WI38 (cell line): ENCODE results near the gene LRRC8B.

ENCODE experiments used
- H3K4me3 ChIP-seq: 2 replicates; pipeline ENCODE4 v1.5.1; 2011; ENCODE audit warnings: low read depth, mild to moderate bottlenecking, control low read depth, low read length
- TF ChIP-seq, protein P1 (sequence below): IDR thresholded peaks from 2 replicates; pipeline ENCODE4 v1.5.1; 2012; ENCODE audit warnings: low read depth, mild to moderate bottlenecking, control low read depth, low read length

Gene LRRC8B

DNA sequence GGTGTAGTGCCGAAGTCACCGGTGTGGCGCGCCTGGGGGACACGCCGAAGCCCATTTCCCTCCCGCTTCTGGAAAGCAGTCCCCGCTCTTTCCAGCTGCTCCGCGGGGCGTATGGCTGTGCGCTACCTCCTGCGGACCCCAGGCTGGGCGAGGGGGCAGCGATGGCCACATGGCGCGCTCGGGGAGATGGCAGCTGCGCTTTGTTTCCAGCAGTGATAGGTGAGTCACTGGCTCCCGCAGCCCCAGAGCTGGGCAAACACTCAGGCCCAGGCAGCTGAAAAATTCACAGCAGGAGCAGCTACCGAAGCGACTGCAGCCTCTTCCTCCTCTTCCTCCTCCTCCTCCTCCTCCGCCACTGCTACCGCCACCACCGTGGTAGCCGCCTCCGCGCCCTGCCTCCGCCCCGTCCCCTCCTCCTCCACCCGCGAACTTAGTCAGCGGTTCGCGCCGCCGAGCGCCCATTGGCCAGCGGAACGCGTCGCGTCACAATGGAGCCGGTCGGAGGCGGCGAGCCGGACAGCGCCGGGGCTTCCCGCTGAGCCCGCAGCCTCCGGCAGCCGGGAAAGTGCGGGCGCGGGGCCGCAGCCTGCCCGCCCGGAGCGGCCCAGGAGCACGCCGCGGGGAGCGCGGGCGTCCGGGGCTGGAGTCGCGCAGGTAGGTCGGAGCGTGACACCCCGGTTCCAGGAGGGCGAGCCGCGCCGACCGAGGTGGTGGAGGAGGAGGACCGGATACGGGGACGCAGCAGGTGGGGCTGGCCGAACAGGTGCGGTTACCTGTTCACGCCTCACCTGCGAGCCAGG lies at the start of gene LRRC8B:
TSS of gene LRRC8B (plus strand) at position 461 of the 800 bp plus-strand sequence. CDS start 57,822 bp downstream, outside the sequence.
- peak within 1 kb of the TSS; percentile 64 for H3K4me3 ChIP-seq
- TF ChIP-seq, protein P1, sequence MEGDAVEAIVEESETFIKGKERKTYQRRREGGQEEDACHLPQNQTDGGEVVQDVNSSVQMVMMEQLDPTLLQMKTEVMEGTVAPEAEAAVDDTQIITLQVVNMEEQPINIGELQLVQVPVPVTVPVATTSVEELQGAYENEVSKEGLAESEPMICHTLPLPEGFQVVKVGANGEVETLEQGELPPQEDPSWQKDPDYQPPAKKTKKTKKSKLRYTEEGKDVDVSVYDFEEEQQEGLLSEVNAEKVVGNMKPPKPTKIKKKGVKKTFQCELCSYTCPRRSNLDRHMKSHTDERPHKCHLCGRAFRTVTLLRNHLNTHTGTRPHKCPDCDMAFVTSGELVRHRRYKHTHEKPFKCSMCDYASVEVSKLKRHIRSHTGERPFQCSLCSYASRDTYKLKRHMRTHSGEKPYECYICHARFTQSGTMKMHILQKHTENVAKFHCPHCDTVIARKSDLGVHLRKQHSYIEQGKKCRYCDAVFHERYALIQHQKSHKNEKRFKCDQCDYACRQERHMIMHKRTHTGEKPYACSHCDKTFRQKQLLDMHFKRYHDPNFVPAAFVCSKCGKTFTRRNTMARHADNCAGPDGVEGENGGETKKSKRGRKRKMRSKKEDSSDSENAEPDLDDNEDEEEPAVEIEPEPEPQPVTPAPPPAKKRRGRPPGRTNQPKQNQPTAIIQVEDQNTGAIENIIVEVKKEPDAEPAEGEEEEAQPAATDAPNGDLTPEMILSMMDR: no peak

DNA sequence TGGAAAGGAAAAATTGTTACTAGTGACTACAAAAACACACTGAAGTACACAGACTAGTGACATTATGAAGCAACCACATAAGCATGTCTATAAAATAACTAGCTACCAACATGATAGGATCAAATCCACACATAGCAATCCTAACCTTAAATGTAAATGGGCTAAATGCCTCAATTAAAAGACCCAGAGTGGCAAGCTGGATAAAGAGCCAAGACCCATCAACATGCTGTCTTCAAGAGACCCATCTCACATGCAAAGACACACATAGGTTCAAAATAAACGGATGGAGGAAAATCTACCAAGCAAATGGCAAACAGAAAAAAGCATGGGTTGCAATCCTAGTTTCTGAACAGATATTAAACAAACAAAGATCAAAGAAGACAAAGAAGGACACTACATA lies 49.4 kb upstream of the LRRC8B start:
- no peak overlapping the region for H3K4me3 ChIP-seq
- TF ChIP-seq, protein P1: no peak

DNA sequence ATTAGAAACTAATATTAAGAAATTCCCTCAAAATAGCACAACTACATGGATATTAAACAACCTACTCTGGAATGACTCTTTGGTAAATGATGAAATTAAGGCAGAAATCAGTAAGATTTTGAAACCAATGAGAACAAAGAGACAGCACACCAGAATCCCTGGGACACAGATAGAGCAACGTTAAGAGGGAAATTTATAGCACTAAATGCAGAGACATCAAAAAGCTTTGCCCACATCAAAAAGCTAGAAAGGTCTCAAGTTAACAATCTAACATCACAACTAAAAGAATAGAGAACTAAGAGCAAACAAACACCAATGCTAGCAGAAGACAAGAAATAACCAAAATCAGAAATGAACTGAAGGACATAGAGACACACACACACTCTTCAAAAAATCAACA lies 48.6 kb upstream of the LRRC8B start:
- TF ChIP-seq, protein P1: no peak
- H3K4me3 ChIP-seq: no peak overlapping the region

DNA sequence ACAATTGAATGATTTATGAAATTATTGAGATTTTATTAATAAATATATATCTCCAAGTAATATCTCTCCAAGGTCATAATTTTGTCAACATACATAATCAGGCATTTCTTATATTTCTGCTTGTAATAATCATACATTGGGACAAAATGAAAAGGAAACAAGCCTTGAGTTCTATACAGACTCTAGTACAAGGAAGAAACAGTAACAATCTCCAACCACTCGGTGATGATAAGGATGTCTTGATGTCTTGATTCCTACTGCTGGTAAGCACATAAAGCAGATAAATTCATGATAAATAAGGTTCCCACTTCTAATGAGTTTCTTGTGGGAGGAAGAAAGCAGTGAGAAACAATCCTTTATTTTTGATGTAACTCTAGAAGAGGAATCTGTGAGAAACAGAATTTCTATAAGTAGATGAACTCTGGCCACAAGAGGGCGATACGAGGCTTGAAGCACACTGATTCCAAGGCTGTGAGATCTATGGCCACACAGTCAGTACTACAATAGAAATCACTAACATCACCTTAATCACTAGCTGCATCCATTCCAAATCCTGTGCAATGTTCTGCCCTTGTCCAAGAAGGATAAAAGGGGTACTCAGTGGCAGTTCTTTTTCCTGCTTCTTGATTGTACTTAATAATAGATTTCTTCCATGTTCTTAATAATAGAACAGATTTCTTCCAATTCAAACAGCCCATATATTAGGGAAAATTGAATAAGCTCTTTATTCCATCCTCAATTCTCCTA lies 41.4 kb upstream of the LRRC8B start:
- TF ChIP-seq, protein P1: peak; percentile 50

DNA sequence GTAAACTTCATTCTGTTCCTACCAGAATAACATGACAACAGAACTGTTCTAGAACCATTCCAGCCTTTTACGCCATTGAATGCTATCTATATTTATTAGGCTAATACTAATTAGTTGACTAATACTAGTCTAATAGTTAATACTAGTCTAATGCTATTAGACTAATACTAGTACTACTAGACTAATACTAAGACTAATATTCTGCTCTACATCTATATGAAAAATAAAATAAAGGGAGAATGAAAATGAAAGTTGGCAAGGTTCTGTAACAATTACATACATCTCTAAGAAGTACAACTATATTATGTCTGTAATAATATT lies 40.9 kb upstream of the LRRC8B start:
- TF ChIP-seq, protein P1: no peak
- H3K4me3 ChIP-seq: no peak overlapping the region

More for the DNA sequence above, 41.4 kb upstream of the LRRC8B start:
- H3K4me3 ChIP-seq: no peak overlapping the region

DNA sequence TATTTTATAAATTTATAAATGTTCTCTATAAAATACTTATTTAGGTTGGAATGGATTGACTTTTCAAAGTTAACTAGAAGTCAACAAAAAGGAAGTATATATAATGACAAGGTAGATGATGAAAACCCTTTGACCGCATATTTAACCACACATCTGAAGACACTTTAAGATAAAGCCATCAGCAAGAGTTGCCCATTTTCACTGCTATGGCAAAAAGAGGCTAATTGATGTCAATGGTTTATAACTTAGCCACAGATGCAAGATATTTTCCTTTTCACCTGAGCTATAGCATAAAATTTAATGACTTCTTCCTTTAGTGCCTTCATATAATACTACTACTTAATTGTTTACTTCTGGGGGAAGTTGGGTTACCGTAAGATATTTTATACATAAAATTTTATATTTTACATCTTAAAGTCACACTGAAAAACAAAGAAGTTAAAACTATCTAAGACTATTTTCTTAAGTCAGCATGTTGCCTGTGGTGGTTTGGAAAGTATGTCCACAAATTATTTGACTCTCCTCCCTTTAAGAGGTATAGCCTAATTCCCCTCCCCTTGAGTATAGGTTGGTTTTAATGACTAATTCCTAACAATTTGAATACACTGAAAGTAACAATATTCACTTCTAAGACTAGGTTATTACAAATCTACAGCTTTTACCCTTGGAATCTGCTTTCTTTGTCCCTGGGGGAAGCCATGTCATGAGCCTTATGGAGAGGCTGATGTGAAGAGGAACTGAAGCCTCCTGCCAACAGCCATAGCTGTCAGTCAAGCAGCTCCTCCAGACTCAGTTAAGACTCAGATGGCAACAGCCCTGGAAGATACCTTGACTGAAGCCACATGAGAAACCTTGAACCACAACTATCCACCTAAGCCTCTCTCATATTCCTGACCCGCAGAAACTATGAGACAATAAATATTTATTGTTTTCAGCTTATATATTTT lies 40.3 kb upstream of the LRRC8B start:
- H3K4me3 ChIP-seq: no peak overlapping the region
- TF ChIP-seq, protein P1: no peak
